Activated CD4-positive, alpha-beta T cell treated with anti-CD3 and anti-CD28 coated beads, Interleukin-2, amount 10 ng/mL, durations not matched to agents 24 days and 14 days (primary cell): ENCODE measurements around the gene C13orf42. TPM values are rescaled to one million over a fixed set of nuclear protein-coding genes. Genes with fewer than 3 reads are reported as not detected.
"Not testable (repeated sequence)": the region's sequence is repeated elsewhere in the genome, so short reads cannot be mapped to it uniquely, and the experiment has no call there.

Experiments
- DNase-seq: peaks from one replicate; pipeline ENCODE4 v3.0.0; 2022
- H3K27ac Mint-ChIP-seq: one replicate; pipeline ENCODE4 v1.8.0; 2022; ENCODE audit warnings: mild to moderate bottlenecking, mixed read lengths
- H3K27me3 Mint-ChIP-seq: one replicate; pipeline ENCODE4 v1.8.0; 2022; ENCODE audit warnings: mixed read lengths
- H3K36me3 Mint-ChIP-seq: one replicate; pipeline ENCODE4 v1.8.0; 2022; ENCODE audit warnings: low read depth, mild to moderate bottlenecking, mixed read lengths
- H3K4me1 Mint-ChIP-seq: one replicate; pipeline ENCODE4 v1.8.0; 2021; ENCODE audit warnings: mixed read lengths
- H3K4me3 Mint-ChIP-seq: one replicate; pipeline ENCODE4 v1.8.0; 2022; ENCODE audit warnings: mild to moderate bottlenecking, moderate library complexity, mixed read lengths
- H3K9me3 Mint-ChIP-seq: one replicate; pipeline ENCODE4 v1.8.0; 2021; ENCODE audit warnings: mixed read lengths
- intact Hi-C: fragments of 100-400 bp; cut with micrococcal nuclease; formaldehyde crosslinking; loops from one replicate; pipeline ENCODE4 v1.15.1; 2023
- total RNA-seq: library from RNA; stranded (reverse); gene quantifications from 2 replicates; pipeline ENCODE4 v1.2.3, GENCODE V29; 2022

The C13orf42 gene
- total RNA-seq, 1 donor from 2014 or later = not detected

DNA sequence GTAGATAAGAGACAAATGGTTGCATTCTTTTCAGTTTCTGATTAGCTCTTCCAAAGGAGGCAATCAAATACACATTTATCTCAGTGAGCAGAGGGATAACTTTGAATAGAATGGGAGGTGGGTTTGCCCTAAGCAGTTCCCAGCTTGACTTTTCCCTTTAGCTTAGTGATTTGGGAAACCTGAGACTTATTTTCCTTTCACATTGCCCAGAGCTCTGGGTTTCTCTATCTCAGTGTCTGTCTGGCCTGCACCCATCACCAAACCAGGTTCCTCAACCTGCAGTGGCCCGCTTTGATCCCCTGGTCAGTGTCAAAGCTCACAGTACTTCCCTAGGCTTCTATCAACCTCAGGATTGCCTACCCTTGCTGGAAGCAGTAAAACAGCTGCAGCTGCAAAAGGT, 35.6 kb upstream of the C13orf42 start:
- Mint-ChIP-seq H3K9me3 (no peaks in the 10 kb centered on the region), H3K27ac (no peak overlapping the region), H3K27me3 (peaks cover 18% of the 10 kb centered on the region)

DNA sequence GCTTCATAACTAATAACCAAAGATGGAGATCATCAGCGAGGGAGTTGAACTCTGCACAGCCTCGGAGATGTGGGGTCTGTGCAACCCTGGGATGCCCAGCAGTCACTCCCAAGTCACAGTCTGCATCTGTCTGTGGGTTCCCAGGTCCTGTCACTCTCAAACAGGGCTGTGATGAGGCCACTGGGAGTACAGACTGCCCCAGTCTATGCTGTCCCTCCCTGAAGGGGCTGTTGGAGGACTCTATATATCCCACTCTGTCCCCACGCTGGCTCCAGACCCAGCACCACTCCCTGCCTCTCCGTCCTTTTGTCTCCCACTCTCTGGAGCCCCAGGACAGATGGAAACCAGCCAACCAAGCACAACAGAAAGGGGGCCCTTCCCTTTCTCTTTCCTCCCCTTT, 26.2 kb upstream of the C13orf42 start:
- intact Hi-C loops = no loop called here

More for the DNA sequence above, 35.6 kb upstream of the C13orf42 start:
- Mint-ChIP-seq H3K4me3 (no peak overlapping the region), H3K4me1 (peaks cover 4% of the 10 kb centered on the region), H3K36me3 (no peaks in the 10 kb centered on the region)
- DNase-seq = no peak
- intact Hi-C loops = no loop called here

DNA sequence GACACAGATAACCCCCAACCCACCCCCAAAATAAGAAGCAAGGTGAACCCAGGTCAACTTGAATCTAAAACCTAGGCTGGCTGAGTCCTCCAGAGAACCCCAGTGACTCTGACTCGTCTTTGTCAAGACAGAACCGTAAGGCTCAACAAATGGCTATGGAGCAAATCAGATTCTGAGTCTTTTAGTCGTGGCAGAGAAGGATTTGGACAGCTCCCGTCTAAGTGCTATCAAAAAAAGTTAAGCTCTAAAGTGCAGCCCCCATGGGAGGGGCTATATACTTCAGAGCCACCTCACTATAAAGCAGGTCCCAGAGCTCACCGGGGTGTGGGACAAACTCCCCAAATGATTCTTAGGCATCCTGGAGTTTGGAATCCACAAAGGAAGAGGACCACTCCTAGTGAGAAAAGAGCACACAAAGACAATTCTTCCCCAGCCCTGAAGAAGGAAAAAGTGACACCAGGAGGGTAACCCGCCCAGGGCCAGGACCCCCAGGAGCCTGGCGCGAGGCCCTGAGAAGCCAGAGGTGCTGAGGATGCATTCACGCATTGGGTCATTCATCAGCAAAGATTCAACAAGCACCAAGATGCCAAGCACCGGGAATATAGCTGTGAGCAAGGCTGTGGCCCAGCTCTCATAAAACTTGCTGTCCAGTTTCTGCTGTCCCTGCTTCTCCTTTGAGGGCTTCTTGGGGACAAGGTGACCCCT, 25.4 kb upstream of the C13orf42 start:
- Mint-ChIP-seq H3K27me3 (peaks cover 4% of the 10 kb centered on the region), H3K27ac (no peak overlapping the region), H3K36me3 (no peaks in the 10 kb centered on the region), H3K4me3 (no peak overlapping the region), H3K9me3 (peaks cover 4% of the 10 kb centered on the region), H3K4me1 (no peaks in the 10 kb centered on the region)
- no peak for DNase-seq
- intact Hi-C loops = no loop called here

More for the DNA sequence above, 26.2 kb upstream of the C13orf42 start:
- Mint-ChIP-seq H3K27ac (no peak overlapping the region), H3K4me3 (no peak overlapping the region), H3K9me3 (peaks cover 4% of the 10 kb centered on the region), H3K27me3 (peaks cover 4% of the 10 kb centered on the region), H3K36me3 (no peaks in the 10 kb centered on the region), H3K4me1 (no peaks in the 10 kb centered on the region)
- DNase-seq = no peak

DNA sequence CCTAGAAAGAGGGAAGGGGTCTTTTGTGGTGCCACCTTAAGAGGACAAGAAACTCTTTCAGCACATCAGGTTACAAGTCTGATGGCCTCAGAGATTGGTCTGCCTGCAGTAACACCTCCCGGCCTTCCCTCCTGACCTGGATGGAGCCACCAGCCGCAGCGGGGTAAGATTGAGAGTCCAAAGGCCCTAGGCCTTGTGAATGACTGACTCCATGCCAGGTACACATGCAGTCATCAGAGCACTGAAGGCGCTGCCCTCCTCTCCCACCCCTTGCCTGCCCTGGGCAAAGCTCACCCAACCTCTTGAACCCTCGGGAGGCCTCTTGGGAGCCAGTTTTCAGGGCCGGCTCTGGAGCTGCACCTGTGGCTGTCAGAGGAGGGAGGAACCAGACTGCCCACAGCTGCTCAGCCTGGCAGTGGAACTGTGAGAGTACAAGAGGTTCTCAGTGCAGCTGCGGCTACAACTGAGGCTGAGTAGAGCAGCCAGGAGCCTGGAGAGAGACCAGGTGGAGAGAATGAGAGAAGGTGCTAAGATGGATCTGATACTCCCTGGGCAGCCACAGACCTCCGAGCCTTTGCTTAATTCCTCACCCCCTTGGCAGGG, 23.8 kb upstream of the C13orf42 start:
- Mint-ChIP-seq H3K36me3 (no peaks in the 10 kb centered on the region), H3K4me1 (no peaks in the 10 kb centered on the region), H3K27ac (no peak overlapping the region), H3K27me3 (no peaks in the 10 kb centered on the region), H3K9me3 (peaks cover 5% of the 10 kb centered on the region), H3K4me3 (no peak overlapping the region)
- no peak for DNase-seq
- intact Hi-C loops = no loop called here

DNA sequence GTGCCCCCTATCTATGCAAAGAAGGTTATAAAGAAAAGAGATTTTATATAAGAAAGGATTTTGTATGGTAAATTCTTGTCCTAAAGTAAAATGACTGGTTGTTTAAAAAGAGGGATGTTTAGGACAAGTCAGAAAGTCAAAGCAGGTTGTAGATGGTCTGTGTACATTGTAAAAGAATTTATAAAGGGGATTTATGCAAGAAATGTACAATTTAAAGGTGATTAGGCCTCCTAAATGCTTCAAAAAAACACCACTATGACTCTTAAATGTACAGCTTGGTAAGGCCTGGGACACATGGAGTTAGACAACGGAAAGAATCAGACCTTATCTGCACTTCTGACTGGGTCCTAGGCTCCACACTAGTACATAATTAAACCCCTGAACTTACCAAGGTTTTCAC, 19.3 kb upstream of the C13orf42 start:
- peaks cover 3% of the 10 kb centered on the region for H3K4me1 Mint-ChIP-seq
- H3K9me3 Mint-ChIP-seq = peaks cover 10% of the 10 kb centered on the region
- H3K27ac Mint-ChIP-seq = no peak overlapping the region
- peaks cover 3% of the 10 kb centered on the region for H3K27me3 Mint-ChIP-seq
- intact Hi-C loops = no loop called here
- no peaks in the 10 kb centered on the region for H3K36me3 Mint-ChIP-seq
- no peak for DNase-seq
- no peak overlapping the region for H3K4me3 Mint-ChIP-seq

DNA sequence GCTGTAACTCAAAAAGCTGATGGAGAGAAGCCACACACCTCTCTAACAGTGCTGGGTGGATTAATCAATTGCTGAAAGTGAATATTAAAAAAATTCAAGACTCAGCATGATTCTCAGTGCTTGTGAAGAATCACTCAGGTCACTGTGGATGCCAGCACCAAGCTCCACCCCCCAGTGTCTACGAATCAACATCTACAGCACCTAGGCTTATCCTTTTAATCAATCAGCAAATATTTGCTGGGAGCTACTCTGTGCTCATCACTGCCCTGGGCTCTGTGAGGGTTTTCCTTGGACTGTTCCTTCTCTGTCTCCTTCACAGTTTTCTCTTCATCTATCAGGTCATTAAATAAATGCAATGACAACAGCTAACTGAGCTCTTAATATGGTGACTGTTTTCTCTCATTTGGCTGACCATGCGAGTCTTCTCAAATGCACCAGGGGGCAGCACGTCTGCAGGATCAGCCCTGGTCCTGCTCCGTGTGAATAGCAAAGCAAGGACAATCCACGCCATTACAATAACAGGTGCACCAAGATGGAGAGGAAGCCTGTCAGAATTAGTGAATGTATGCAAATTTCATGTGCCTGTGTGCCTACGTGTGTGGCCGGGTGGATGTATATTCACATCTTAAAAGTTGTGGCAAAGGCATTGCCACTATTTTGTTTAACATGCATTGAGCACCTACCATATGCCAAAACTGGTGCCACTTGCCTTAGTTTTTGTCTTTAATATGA, 14.6 kb upstream of the C13orf42 start:
- Mint-ChIP-seq H3K36me3 (no peaks in the 10 kb centered on the region), H3K9me3 (peaks cover 6% of the 10 kb centered on the region), H3K27ac (no peak overlapping the region), H3K27me3 (peaks cover 15% of the 10 kb centered on the region), H3K4me1 (peaks cover 15% of the 10 kb centered on the region), H3K4me3 (no peak overlapping the region)
- intact Hi-C loops = loop anchor here (1.0 kb wide), 2 partner anchors 161 to 672 kb away; no protein-coding TSS in a partner anchor
- DNase-seq = peak; percentile 85

DNA sequence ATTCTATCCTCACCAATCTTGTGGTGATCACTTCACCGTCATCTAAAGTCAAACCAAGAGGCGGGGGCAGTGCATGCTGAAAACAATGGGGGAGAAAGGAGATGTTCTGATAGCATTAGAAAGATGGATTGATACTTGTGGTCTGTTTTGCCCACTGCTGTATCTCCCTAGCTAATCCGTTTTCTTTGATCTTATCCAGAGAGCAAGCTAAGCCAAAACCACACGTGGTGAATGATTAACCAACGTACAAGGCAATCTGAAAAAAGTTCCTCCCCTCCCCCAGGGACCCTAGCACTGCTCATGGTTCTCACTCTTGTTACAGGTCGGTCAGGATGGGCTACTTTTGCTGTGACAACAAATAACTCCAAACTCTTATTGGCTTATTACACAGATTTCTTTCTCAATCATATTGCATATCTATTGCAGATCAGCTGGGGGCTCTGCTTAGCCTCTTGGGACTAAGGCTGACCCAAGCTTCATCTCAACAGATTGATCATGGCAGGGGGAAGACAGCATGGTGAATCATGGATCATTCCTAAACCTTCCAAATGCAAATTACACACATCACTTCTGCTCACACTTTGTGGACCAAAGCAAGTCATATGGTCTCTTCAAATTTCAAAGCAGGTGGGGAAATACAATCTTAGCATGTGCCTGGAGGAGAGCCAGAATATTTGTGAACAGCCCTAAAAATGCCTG, 11.9 kb upstream of the C13orf42 start:
- Mint-ChIP-seq H3K27me3 (peaks cover 15% of the 10 kb centered on the region), H3K9me3 (no peaks in the 10 kb centered on the region), H3K4me3 (no peak overlapping the region), H3K4me1 (peaks cover 15% of the 10 kb centered on the region), H3K27ac (peak overlapping the region; percentile 60), H3K36me3 (no peaks in the 10 kb centered on the region)
- DNase-seq = no peak
- intact Hi-C loops = no loop called here

DNA sequence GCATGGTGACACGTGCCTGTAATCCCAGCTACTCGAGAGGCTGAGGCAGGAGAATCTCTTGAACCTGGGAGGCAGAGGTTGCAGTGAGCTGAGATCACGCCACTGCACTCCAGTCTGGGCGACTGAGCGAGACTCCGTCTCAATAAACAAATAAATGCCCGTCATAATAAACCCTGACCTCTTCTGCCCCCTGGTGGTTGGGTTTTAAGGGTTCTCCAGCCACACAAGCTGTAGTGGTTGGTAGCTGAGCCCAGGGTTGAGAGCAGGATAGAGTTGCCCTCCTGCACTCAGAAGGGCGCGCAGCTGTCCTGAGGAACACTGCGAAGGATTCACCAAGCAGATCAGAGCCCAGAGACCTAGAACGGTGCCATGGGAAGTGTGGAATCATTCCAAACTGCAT, 9.8 kb upstream of the C13orf42 start:
- intact Hi-C loops = not testable (repeated sequence)

DNA sequence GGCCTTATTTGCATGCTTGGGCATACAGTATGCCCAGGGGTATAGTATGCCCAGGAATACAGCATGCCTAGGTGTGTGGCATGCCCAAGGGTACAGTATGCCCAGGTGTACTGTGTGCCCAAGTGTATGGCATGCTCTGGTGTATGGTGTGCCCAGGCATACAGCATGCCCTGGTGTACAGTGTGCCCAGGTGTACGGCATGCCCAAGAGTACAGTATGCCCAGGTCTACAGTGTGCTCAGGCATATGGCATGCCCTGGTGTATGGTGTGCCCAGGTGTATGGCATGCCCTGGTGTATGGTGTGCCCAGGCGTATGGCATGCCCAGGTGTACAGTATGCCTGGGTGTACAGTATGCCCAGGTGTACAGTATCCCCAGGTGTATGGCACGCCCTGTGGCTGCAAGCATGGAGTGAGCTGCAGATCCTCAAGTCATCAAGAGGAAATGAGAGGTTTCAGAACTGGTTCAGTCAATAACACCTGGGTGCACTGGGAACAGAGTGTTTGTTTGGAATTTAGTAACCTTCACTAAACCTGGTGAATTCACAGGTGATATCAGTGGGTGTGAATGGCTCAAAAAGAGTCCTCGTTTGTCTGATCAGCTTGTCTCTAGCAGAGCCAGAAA, 7.8 kb upstream of the C13orf42 start:
- no peaks in the 10 kb centered on the region for H3K36me3 Mint-ChIP-seq
- peaks cover 17% of the 10 kb centered on the region for H3K27me3 Mint-ChIP-seq
- H3K27ac Mint-ChIP-seq = no peak overlapping the region
- H3K9me3 Mint-ChIP-seq = peaks cover 4% of the 10 kb centered on the region
- no peak for DNase-seq
- no peak overlapping the region for H3K4me3 Mint-ChIP-seq
- H3K4me1 Mint-ChIP-seq = peaks cover 15% of the 10 kb centered on the region
- intact Hi-C loops = no loop called here

More for the DNA sequence above, 9.8 kb upstream of the C13orf42 start:
- H3K27ac Mint-ChIP-seq, H3K4me3 Mint-ChIP-seq, H3K9me3 Mint-ChIP-seq, H3K36me3 Mint-ChIP-seq: not testable (repeated sequence)
- peak; percentile 78 for DNase-seq
- Mint-ChIP-seq H3K4me1 (peaks cover 15% of the 10 kb centered on the region), H3K27me3 (peaks cover 17% of the 10 kb centered on the region)

DNA sequence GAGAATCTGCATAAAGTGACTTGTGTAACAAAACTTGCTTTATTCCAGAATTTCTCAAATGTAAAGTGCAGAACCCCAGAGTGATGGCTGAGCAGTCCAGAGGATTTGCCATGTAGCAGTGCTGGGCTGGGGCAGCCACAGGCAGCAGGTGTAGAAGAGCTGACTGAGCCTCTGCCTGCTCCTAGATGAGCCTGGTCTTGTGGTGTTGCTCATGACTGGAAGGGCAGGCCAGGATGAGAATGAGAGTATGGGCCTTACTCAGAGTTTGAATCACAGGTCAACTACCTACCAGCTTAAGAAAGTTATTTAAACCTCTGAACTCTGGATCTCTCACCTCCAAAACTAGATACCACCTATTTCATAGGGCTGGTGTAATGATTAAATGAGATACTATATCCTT, 2.9 kb upstream of the C13orf42 start:
- no peak overlapping the region for H3K27ac Mint-ChIP-seq
- H3K4me3 Mint-ChIP-seq = no peak overlapping the region
- intact Hi-C loops = no loop called here
- H3K4me1 Mint-ChIP-seq = peaks cover 6% of the 10 kb centered on the region
- no peak for DNase-seq
- no peaks in the 10 kb centered on the region for H3K36me3 Mint-ChIP-seq
- H3K27me3 Mint-ChIP-seq = peaks cover 5% of the 10 kb centered on the region
- H3K9me3 Mint-ChIP-seq = peaks cover 4% of the 10 kb centered on the region

DNA sequence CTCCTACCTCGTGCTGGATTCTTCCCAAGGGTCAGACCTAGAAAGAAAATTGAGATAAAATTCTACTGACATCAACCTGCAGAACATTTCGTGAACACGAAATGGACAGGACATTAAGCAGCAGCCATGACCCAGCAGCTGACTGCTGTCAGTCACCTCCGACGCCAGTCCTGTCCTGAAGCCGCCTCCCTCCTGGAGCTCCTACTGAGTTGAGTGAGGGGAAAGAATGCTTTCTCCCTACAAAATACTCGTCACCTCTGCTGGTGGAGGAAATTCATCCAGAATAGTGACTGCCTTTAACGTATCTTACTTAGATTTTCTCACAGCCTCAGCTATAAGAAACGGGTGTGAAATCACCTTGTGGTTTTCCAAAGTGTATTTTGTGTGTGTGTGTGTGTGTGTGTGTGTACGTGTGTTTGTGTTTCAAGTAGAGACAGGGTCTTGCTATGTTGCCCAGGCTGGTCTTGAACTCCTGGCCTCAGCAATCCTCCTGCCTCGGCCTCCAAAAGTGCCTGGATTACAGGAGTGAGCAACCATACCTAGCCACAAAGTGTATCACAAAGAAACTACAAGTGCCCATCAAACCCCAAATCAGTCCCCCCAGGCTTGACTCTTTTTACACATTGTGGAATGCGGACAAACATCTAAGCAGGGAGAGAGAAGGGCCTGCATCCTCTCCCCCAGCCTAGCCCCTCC, 2.3 kb upstream of the C13orf42 start:
- Mint-ChIP-seq H3K36me3 (no peaks in the 10 kb centered on the region), H3K4me1 (peaks cover 6% of the 10 kb centered on the region), H3K27me3 (peaks cover 5% of the 10 kb centered on the region), H3K4me3 (no peak overlapping the region), H3K27ac (no peak overlapping the region), H3K9me3 (peaks cover 4% of the 10 kb centered on the region)
- intact Hi-C loops = no loop called here
- no peak for DNase-seq

DNA sequence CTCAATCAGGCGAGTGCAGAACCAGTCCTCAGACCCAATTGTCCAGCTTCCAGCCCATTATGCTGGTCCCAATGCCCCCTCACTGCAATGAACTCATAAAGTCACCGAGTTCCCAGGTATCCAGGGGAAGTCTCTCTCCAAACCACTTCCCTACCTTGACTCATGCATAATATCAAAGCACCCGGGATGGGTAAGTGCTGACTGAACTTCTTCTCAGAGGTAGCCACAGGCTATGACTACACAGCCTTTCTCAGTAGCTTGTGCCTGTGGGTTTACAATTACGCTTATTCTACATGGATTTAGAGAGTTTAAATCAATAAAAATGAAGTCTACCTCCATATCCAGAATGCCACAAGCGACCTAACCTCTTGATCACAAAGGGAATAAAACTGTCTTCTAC, 1.7 kb upstream of the C13orf42 start:
- Mint-ChIP-seq H3K36me3 (no peaks in the 10 kb centered on the region), H3K9me3 (peaks cover 2% of the 10 kb centered on the region), H3K27me3 (peaks cover 5% of the 10 kb centered on the region), H3K4me3 (no peak overlapping the region), H3K27ac (no peak overlapping the region), H3K4me1 (peaks cover 6% of the 10 kb centered on the region)
- DNase-seq = no peak
- intact Hi-C loops = no loop called here

DNA sequence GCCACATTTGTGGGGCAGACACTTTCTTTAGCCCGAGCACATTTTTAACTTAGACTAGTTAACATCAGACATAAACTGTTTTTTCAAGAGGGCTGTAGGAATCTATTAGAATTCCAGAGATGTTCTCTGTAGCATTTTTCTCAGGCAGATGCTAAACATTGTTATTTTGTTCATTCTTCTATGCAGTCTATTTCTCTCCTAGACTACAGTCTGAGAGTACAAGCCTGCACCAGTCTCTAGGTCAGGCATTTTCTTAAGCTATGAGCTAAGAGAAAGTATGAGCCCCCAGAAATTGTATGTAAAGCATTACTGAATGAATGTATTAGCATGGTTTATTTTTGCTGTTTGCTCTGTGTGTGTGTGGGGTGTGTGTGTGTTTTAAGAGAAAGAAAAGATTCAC, 923 bp upstream of the C13orf42 start:
- Mint-ChIP-seq H3K4me3 (no peak overlapping the region), H3K27me3 (peaks cover 5% of the 10 kb centered on the region), H3K4me1 (peaks cover 6% of the 10 kb centered on the region), H3K36me3 (no peaks in the 10 kb centered on the region), H3K9me3 (no peaks in the 10 kb centered on the region), H3K27ac (no peak overlapping the region)
- no peak for DNase-seq
- intact Hi-C loops = no loop called here
